HepG2 (cell line): ENCODE measurements around the gene MYH10. TPM values are rescaled to one million over a fixed set of nuclear protein-coding genes. Genes with fewer than 3 reads are reported as not detected.

Source experiments
- ATAC-seq: fragments of 200-7000 bp; cut with Tn5 transposase; 3 replicates; pipeline ENCODE4 v1.9.1; 2020; ENCODE audit warnings: mild to moderate bottlenecking, moderate library complexity
- BruUV-seq: library from RNA; stranded (reverse); fragments of 400-500 nt; replicated peaks from 2 replicates; lab custom pipeline; 2021; lab: Mats Ljungman, UMichigan
- CTCF ChIA-PET: fragments of 300-600 bp; formaldehyde crosslinking; extraction: SDS; loops from one replicate; lab custom pipeline; 2021; ENCODE audit warnings: low total read pairs, inconsistent platforms, low intra/inter-chr PET ratio; lab: Yijun Ruan, JAX
- POLR2A ChIA-PET: fragments of 350-600 bp; sonication (Branson Sonifier 250); formaldehyde crosslinking; loops from one replicate; lab custom pipeline; 2020; ENCODE audit warnings: antibody characterized with exemption, inconsistent platforms; lab: Yijun Ruan, JAX
- DNase-seq: peaks from one replicate; pipeline ENCODE4 v3.0.0-alpha.2; 2015; ENCODE audit warnings: low spot score
- FAIRE-seq: peaks from 3 replicates; lab custom pipeline; 2011; peaks lifted over from hg19 to GRCh38; lab: Jason Lieb, UNC
- H2AFZ ChIP-seq: one replicate; pipeline ENCODE4 v1.6.1; 2011; ENCODE audit warnings: low read length, inconsistent platforms
- H3K27ac ChIP-seq: fragments of 300-600 bp; 3 replicates; pipeline ENCODE4 v1.8.0; 2011; ENCODE audit warnings: mixed run types, mild to moderate bottlenecking, mixed read lengths, low read length, inconsistent platforms; ENCODE audit not compliant: insufficient read depth; ENCODE audit errors: extremely low read length
- H3K27me3 ChIP-seq, 2 experiments: fragments of 200-600 bp in 1 of 2; 2 replicates in 1 of 2; 3 replicates in 1 of 2; pipeline versions ENCODE4 v1.6.0 to v1.8.0; 2011; ENCODE audit warnings: low read length in 2 of 2, mild to moderate bottlenecking in 2 of 2, moderate library complexity in 2 of 2, inconsistent platforms in 1 of 2; ENCODE audit not compliant: insufficient read depth in 2 of 2, control insufficient read depth in 1 of 2
- H3K36me3 ChIP-seq, 2 experiments: fragments of 200-600 bp in 1 of 2; replicated peaks in 1 of 2; 2 replicates in 1 of 2; 3 replicates in 1 of 2; pipeline versions ENCODE4 v1.5.1 to v1.8.0; 2011; ENCODE audit warnings: low read length in 2 of 2, inconsistent platforms in 1 of 2; ENCODE audit not compliant: insufficient read depth in 2 of 2, control insufficient read depth in 1 of 2
- H3K4me1 ChIP-seq: 2 replicates; pipeline ENCODE4 v1.5.1; 2012; ENCODE audit warnings: low read length, inconsistent platforms; ENCODE audit not compliant: insufficient read depth
- H3K4me2 ChIP-seq: 2 replicates; pipeline ENCODE4 v1.6.0; 2011; ENCODE audit warnings: low read depth, low read length, inconsistent platforms
- H3K4me3 ChIP-seq, 3 experiments: fragments of 200-600 bp in 1 of 3; sonication (generic), shearing (Covaris generic) in 1 of 3; replicated peaks in 1 of 3; 2 replicates each; pipeline ENCODE4 v1.5.1; 2011 to 2016; ENCODE audit warnings: low read length in 3 of 3, inconsistent platforms in 2 of 3, low read depth in 2 of 3, mild to moderate bottlenecking in 2 of 3, control low read depth in 1 of 3, mixed read lengths in 1 of 3; ENCODE audit not compliant: insufficient read depth in 1 of 3
- H3K79me2 ChIP-seq: one replicate; pipeline ENCODE4 v1.6.1; 2011; ENCODE audit warnings: low read length, inconsistent platforms; ENCODE audit not compliant: insufficient read depth
- H3K9ac ChIP-seq: 2 replicates; pipeline ENCODE4 v1.6.0; 2011; ENCODE audit warnings: mild to moderate bottlenecking, low read depth, low read length, inconsistent platforms; ENCODE audit not compliant: insufficient read depth
- H3K9me3 ChIP-seq: 2 replicates; pipeline ENCODE4 v1.5.1; 2012; ENCODE audit warnings: mild to moderate bottlenecking, low read length
- H4K20me1 ChIP-seq: 2 replicates; pipeline ENCODE4 v1.6.0; 2011; ENCODE audit warnings: inconsistent platforms, mild to moderate bottlenecking, low read length, moderate library complexity; ENCODE audit not compliant: insufficient read depth
- ARNTL ChIP-seq: sonication (generic); formaldehyde crosslinking; IDR thresholded peaks from 2 replicates; pipeline ENCODE4 v1.4.0; 2020; ENCODE audit warnings: mild to moderate bottlenecking, missing genetic modification reagents
- GFI1 ChIP-seq: sonication (generic); formaldehyde crosslinking; IDR thresholded peaks from 2 replicates; pipeline ENCODE4 v1.5.0; 2020; ENCODE audit warnings: missing genetic modification reagents, mild to moderate bottlenecking, borderline replicate concordance
- GTF3A ChIP-seq: sonication (generic); formaldehyde crosslinking; conservative IDR thresholded peaks from 2 replicates; pipeline ENCODE4 v1.4.0; 2020; ENCODE audit warnings: mild to moderate bottlenecking, missing genetic modification reagents
- HMGA1 ChIP-seq: sonication (generic); formaldehyde crosslinking; conservative IDR thresholded peaks from 2 replicates; pipeline ENCODE4 v1.4.0; 2020; ENCODE audit warnings: missing genetic modification reagents
- HNRNPLL ChIP-seq: fragments of 200-400 bp; formaldehyde crosslinking; IDR thresholded peaks from 2 replicates; pipeline ENCODE4 v1.6.1; 2017; ENCODE audit warnings: mild to moderate bottlenecking, low read depth, low read length; ENCODE audit not compliant: poor library complexity, severe bottlenecking
- HOXA3 ChIP-seq: sonication (generic); formaldehyde crosslinking; IDR thresholded peaks from 2 replicates; pipeline ENCODE4 v1.5.0; 2020; ENCODE audit warnings: missing genetic modification reagents
- HOXA7 ChIP-seq: sonication (generic); formaldehyde crosslinking; IDR thresholded peaks from 2 replicates; pipeline ENCODE4 v1.8.1; 2022; ENCODE audit warnings: mild to moderate bottlenecking, missing genetic modification reagents, moderate library complexity
- MAFG ChIP-seq: sonication (generic); formaldehyde crosslinking; IDR thresholded peaks from 2 replicates; pipeline ENCODE4 v1.5.1; 2020; ENCODE audit warnings: mild to moderate bottlenecking, missing genetic modification reagents
- MATR3 ChIP-seq: sonication (generic); formaldehyde crosslinking; IDR thresholded peaks from 2 replicates; pipeline ENCODE4 v1.4.0; 2020; ENCODE audit warnings: missing genetic modification reagents
- NFRKB ChIP-seq: fragments of 450-650 bp; IDR thresholded peaks from 2 replicates; pipeline ENCODE4 v1.6.1; 2017
- PTBP1 ChIP-seq: fragments of 200-400 bp; formaldehyde crosslinking; IDR thresholded peaks from 2 replicates; pipeline ENCODE4 v1.6.1; 2018; ENCODE audit warnings: low read length, low read depth; ENCODE audit not compliant: poor library complexity, severe bottlenecking
- RFX3 ChIP-seq: IDR thresholded peaks from 2 replicates; pipeline ENCODE4 v1.6.1; 2016; ENCODE audit warnings: missing biosample characterization, missing genetic modification reagents
- SP140L ChIP-seq: sonication (generic); formaldehyde crosslinking; IDR thresholded peaks from 2 replicates; pipeline ENCODE4 v1.4.0; 2020; ENCODE audit warnings: missing genetic modification reagents, borderline replicate concordance
- STAT5B ChIP-seq: sonication (generic); formaldehyde crosslinking; IDR thresholded peaks from 2 replicates; pipeline ENCODE4 v1.4.0; 2020; ENCODE audit warnings: missing genetic modification reagents
- ZNF180 ChIP-seq: sonication (generic); formaldehyde crosslinking; IDR thresholded peaks from 2 replicates; pipeline ENCODE4 v1.4.0; 2020; ENCODE audit warnings: low read depth, missing genetic modification reagents, borderline replicate concordance
- ZNF260 ChIP-seq: sonication (generic); formaldehyde crosslinking; IDR thresholded peaks from 2 replicates; pipeline ENCODE4 v1.4.0; 2020; ENCODE audit warnings: missing genetic modification reagents, low read depth, mild to moderate bottlenecking, borderline replicate concordance
- ZNF652 ChIP-seq: IDR thresholded peaks from 2 replicates; pipeline ENCODE4 v1.6.1; 2016; ENCODE audit warnings: low read depth, borderline replicate concordance
- ZNF879 ChIP-seq: sonication (generic); formaldehyde crosslinking; IDR thresholded peaks from 2 replicates; pipeline ENCODE4 v1.8.1; 2023; ENCODE audit warnings: missing genetic modification reagents
- WGBS: methylation state at CpG from one replicate; pipeline ENCODE4 v1.1.6; 2017; ENCODE audit warnings: low lambda C conversion rate; 5-methylcytosine and 5-hydroxymethylcytosine counted together
- in situ Hi-C: cut with HindIII; loops from 2 replicates; pipeline ENCODE4 v1.10.0; 2017; ENCODE audit warnings: low pct_unique_long_range_greater_than_20kb; ENCODE audit not compliant: extremely low pct_ligation_motif_present
- intact Hi-C: fragments of 100-400 bp; cut with micrococcal nuclease; formaldehyde crosslinking; loops from one replicate; pipeline ENCODE4 v1.10.0; 2022; ENCODE audit not compliant: unreplicated experiment
- polyA plus RNA-seq, 8 experiments: library from polyadenylated mRNA; depleted of rRNA in 3 of 8; stranded (reverse) in 7 of 8; unstranded in 1 of 8; fragments of >200 nt; fragmentation: Illumina TruSeq in 4 of 8; extraction: Trizol in 4 of 8; gene quantifications; 2 replicates each; pipeline versions ENCODE4 v1.2.1 to v1.2.3, GENCODE V29; 2011 to 2016; ENCODE audit warnings: low read depth in 4 of 8, missing spikeins in 1 of 8, mixed read lengths in 1 of 8; ENCODE audit not compliant: insufficient read depth in 1 of 8
- total RNA-seq, 5 experiments: library from RNA; depleted of rRNA; stranded (reverse); fragments of >200 nt; fragmentation: Illumina TruSeq; extraction: Trizol; gene quantifications; 2 replicates each; pipeline ENCODE4 v1.2.3, GENCODE V29; 2016; ENCODE audit warnings: low read depth in 1 of 5
- TF ChIP-seq, protein P1 (sequence below): sonication (generic); formaldehyde crosslinking; IDR thresholded peaks from 2 replicates; pipeline ENCODE4 v1.8.1; 2023; ENCODE audit warnings: mild to moderate bottlenecking, missing genetic modification reagents
- TF ChIP-seq, protein P2 (sequence below): sonication (generic); formaldehyde crosslinking; conservative IDR thresholded peaks from 2 replicates; pipeline ENCODE4 v1.4.0; 2020; ENCODE audit warnings: mild to moderate bottlenecking, missing genetic modification reagents, moderate library complexity

Gene MYH10
- total and polyA plus RNA-seq, 2 of the 13 experiments (the other 11 are each of a cell fraction or from before 2014, with no cell fraction given) = 43.4 to 68.6 TPM

- ChIA-PET POLR2A (interaction anchor here (0.8 to 1.6 kb wide), 19 partner anchors 10 to 248 kb away, joined by 3 to 42 read pairs (median 5); partner anchors contain the start of genes KRABD2, RANGRF and SLC25A35), CTCF (no interaction called here)
- no peak for FAIRE-seq
- TF ChIP-seq STAT5B (CRISPR knock-in tag) (no peak), HMGA1 (CRISPR knock-in tag) (no peak), SP140L (CRISPR knock-in tag) (no peak; the same call in 1 of the 2 replicates), GFI1 (CRISPR knock-in tag) (no peak), ZNF180 (CRISPR knock-in tag) (no peak), PTBP1 (no peak), RFX3 (CRISPR knock-in tag) (no peak), GTF3A (CRISPR knock-in tag) (no peak), MAFG (CRISPR knock-in tag) (no peak), ARNTL (CRISPR knock-in tag) (peak; percentile 15; the same call in 1 of the 2 replicates), ZNF652 (CRISPR knock-in tag) (no peak), HOXA7 (CRISPR knock-in tag) (no peak), HNRNPLL (no peak), NFRKB (no peak), ZNF879 (CRISPR knock-in tag) (no peak), HOXA3 (CRISPR knock-in tag) (peak; percentile 85), MATR3 (no peak), ZNF260 (CRISPR knock-in tag) (no peak)
- TF ChIP-seq, protein P1, sequence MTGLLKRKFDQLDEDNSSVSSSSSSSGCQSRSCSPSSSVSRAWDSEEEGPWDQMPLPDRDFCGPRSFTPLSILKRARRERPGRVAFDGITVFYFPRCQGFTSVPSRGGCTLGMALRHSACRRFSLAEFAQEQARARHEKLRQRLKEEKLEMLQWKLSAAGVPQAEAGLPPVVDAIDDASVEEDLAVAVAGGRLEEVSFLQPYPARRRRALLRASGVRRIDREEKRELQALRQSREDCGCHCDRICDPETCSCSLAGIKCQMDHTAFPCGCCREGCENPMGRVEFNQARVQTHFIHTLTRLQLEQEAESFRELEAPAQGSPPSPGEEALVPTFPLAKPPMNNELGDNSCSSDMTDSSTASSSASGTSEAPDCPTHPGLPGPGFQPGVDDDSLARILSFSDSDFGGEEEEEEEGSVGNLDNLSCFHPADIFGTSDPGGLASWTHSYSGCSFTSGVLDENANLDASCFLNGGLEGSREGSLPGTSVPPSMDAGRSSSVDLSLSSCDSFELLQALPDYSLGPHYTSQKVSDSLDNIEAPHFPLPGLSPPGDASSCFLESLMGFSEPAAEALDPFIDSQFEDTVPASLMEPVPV (CRISPR knock-in tag) = no peak
- TF ChIP-seq, protein P2, sequence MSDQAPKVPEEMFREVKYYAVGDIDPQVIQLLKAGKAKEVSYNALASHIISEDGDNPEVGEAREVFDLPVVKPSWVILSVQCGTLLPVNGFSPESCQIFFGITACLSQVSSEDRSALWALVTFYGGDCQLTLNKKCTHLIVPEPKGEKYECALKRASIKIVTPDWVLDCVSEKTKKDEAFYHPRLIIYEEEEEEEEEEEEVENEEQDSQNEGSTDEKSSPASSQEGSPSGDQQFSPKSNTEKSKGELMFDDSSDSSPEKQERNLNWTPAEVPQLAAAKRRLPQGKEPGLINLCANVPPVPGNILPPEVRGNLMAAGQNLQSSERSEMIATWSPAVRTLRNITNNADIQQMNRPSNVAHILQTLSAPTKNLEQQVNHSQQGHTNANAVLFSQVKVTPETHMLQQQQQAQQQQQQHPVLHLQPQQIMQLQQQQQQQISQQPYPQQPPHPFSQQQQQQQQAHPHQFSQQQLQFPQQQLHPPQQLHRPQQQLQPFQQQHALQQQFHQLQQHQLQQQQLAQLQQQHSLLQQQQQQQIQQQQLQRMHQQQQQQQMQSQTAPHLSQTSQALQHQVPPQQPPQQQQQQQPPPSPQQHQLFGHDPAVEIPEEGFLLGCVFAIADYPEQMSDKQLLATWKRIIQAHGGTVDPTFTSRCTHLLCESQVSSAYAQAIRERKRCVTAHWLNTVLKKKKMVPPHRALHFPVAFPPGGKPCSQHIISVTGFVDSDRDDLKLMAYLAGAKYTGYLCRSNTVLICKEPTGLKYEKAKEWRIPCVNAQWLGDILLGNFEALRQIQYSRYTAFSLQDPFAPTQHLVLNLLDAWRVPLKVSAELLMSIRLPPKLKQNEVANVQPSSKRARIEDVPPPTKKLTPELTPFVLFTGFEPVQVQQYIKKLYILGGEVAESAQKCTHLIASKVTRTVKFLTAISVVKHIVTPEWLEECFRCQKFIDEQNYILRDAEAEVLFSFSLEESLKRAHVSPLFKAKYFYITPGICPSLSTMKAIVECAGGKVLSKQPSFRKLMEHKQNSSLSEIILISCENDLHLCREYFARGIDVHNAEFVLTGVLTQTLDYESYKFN (CRISPR knock-in tag) = 0 out of 2 replicates have a peak, but pooled peaks have one; percentile 17
These were observed 195.0 kb downstream of the MYH10 start, which contains the start of gene NDEL1 for GRCh38 chr17:8435245-8436168. TSS of gene NDEL1 (plus strand) at chr17:8435884. CDS start at chr17:8444272, 8,388 bp downstream.

More at GRCh38 chr17:8435245-8436168, 195.0 kb downstream of the MYH10 start, which contains the start of gene NDEL1:
- in situ Hi-C loops (no loop called here), intact Hi-C loops (loop anchor here (10.0 kb wide), 1 partner anchor 51 kb away; the partner anchor contains the start of gene RPL26)
- H3K4me1 ChIP-seq = peaks cover 48% of the 10 kb centered on the region
- H3K9me3 ChIP-seq = no peaks in the 10 kb centered on the region
- peak within 1 kb of the TSS; percentile 88 for H3K4me2 ChIP-seq
- TSS peak; percentile 98 for BruUV-seq
- peaks cover 0 to 13% of the 10 kb centered on the region in 2 experiments; a peak in 2 of 5 replicates for H3K36me3 ChIP-seq
- peaks cover 25% of the 10 kb centered on the region for H4K20me1 ChIP-seq
- ATAC-seq = peak; percentile 99
- peak within 1 kb of the TSS; percentile 99 for H3K9ac ChIP-seq
- 9% methylated on average over 19 of the region's 68 CpGs for WGBS
- H3K4me3 ChIP-seq = peak within 1 kb of the TSS; percentile 92 to 99 (median 97)
- DNase-seq = peak; percentile 92
- H3K79me2 ChIP-seq = peaks cover 45% of the 10 kb centered on the region
- peak within 1 kb of the TSS; percentile 93 for H2AFZ ChIP-seq
- peak within 1 kb of the TSS; percentile 93 for H3K27ac ChIP-seq
- H3K27me3 ChIP-seq = no peaks in the 10 kb centered on the region; a peak in 1 of 5 replicates
